ENCODE measurements around the gene KCNIP3.

GRCh38 chr2:95353613-95354468 is 56.7 kb downstream of the KCNIP3 start:
- no peak for TF ChIP-seq CTCF (IDR thresholded peaks at IDR 0.05)
- no peak for TF ChIP-seq POLR2A (IDR thresholded peaks at IDR 0.05)

Measured in esophagus squamous epithelium (tissue), 4 donors.